ENCODE data around the gene TNFAIP8L3. TPM values are rescaled to one million over a fixed set of nuclear protein-coding genes. Genes with fewer than 3 reads are reported as not detected.

TNFAIP8L3 gene
- total RNA-seq, 1 donor from 2014 or later: 1.9 TPM

Other genes starting within 250 kb of the TNFAIP8L3 start
- 14.0 TPM for gene AP4E1, start 186.2 kb downstream of the TNFAIP8L3 start, total RNA-seq
- 0.94 TPM for gene CYP19A1, start 243.7 kb upstream of the TNFAIP8L3 start, total RNA-seq
- gene GLDN, start 246.7 kb upstream of the TNFAIP8L3 start, total RNA-seq: 2.3 TPM